Measurements from ENCODE around the gene NLRC5.

Gene NLRC5

GRCh38 chr16:57115514-57116182 lies 126.3 kb downstream of the NLRC5 start:
- Mint-ChIP-seq H3K36me3 (no peaks in the 10 kb centered on the region), H3K4me1 (no peaks in the 10 kb centered on the region), H3K9me3 (no peaks in the 10 kb centered on the region), H3K27ac (no peak overlapping the region), H3K4me3 (no peak overlapping the region), H3K27me3 (no peaks in the 10 kb centered on the region)
- DNase-seq = no peak
- CTCF ChIA-PET = no interaction called here

GRCh38 chr16:57118461-57119084 lies 129.2 kb downstream of the NLRC5 start:
- CTCF ChIA-PET = interaction anchor here (1.0 to 1.4 kb wide), 2 partner anchors 9 to 11 kb away, joined by 3 to 4 read pairs; no protein-coding TSS in a partner anchor
- Mint-ChIP-seq H3K27ac (no peak overlapping the region), H3K27me3 (no peaks in the 10 kb centered on the region), H3K9me3 (no peaks in the 10 kb centered on the region), H3K4me3 (no peak overlapping the region), H3K36me3 (no peaks in the 10 kb centered on the region), H3K4me1 (peaks cover 7% of the 10 kb centered on the region)
- no peak for DNase-seq

GRCh38 chr16:57123216-57123973 lies 134.0 kb downstream of the NLRC5 start:
- peaks cover 51% of the 10 kb centered on the region for H3K4me1 Mint-ChIP-seq
- H3K9me3 Mint-ChIP-seq = no peaks in the 10 kb centered on the region
- no peak for DNase-seq
- H3K4me3 Mint-ChIP-seq = no peak overlapping the region
- CTCF ChIA-PET = interaction anchor here (0.8 kb wide), 1 partner anchor 18 kb away, joined by 3 read pairs; no protein-coding TSS in a partner anchor
- peak overlapping the region; percentile 91 for H3K27ac Mint-ChIP-seq
- peaks cover 7% of the 10 kb centered on the region for H3K36me3 Mint-ChIP-seq
- H3K27me3 Mint-ChIP-seq = no peaks in the 10 kb centered on the region

GRCh38 chr16:57123974-57124674 lies 134.8 kb downstream of the NLRC5 start:
- Mint-ChIP-seq H3K9me3 (no peaks in the 10 kb centered on the region), H3K27ac (peak overlapping the region; percentile 91)
- CTCF ChIA-PET = no interaction called here

GRCh38 chr16:57125376-57125775 lies 136.0 kb downstream of the NLRC5 start:
- Mint-ChIP-seq H3K27ac (no peak overlapping the region), H3K9me3 (no peaks in the 10 kb centered on the region), H3K4me1 (peaks cover 66% of the 10 kb centered on the region), H3K27me3 (no peaks in the 10 kb centered on the region), H3K36me3 (peaks cover 12% of the 10 kb centered on the region), H3K4me3 (no peak overlapping the region)
- DNase-seq = no peak
- CTCF ChIA-PET = no interaction called here

More at GRCh38 chr16:57123974-57124674, 134.8 kb downstream of the NLRC5 start:
- no peak overlapping the region for H3K4me3 Mint-ChIP-seq
- peak; percentile 50 for DNase-seq
- H3K4me1 Mint-ChIP-seq = peaks cover 58% of the 10 kb centered on the region
- H3K36me3 Mint-ChIP-seq = peaks cover 12% of the 10 kb centered on the region
- no peaks in the 10 kb centered on the region for H3K27me3 Mint-ChIP-seq

GRCh38 chr16:57125969-57126368 lies 136.6 kb downstream of the NLRC5 start:
- no peak for DNase-seq
- H3K4me1 Mint-ChIP-seq = peaks cover 72% of the 10 kb centered on the region
- CTCF ChIA-PET = no interaction called here
- no peaks in the 10 kb centered on the region for H3K9me3 Mint-ChIP-seq
- H3K36me3 Mint-ChIP-seq = peaks cover 12% of the 10 kb centered on the region
- no peaks in the 10 kb centered on the region for H3K27me3 Mint-ChIP-seq
- H3K27ac Mint-ChIP-seq = no peak overlapping the region
- H3K4me3 Mint-ChIP-seq = no peak overlapping the region

GRCh38 chr16:57126411-57126810 lies 137.1 kb downstream of the NLRC5 start:
- CTCF ChIA-PET = interaction anchor here (2.8 kb wide), 1 partner anchor 33 kb away, joined by 13 read pairs; the partner anchor contains the start of gene CPNE2
- peak overlapping the region; percentile 26 for H3K27ac Mint-ChIP-seq
- peaks cover 12% of the 10 kb centered on the region for H3K36me3 Mint-ChIP-seq
- peak; percentile 28 for DNase-seq
- peaks cover 75% of the 10 kb centered on the region for H3K4me1 Mint-ChIP-seq
- no peak overlapping the region for H3K4me3 Mint-ChIP-seq
- H3K27me3 Mint-ChIP-seq = no peaks in the 10 kb centered on the region
- no peaks in the 10 kb centered on the region for H3K9me3 Mint-ChIP-seq

- no peaks in the 10 kb centered on the region for H3K9me3 Mint-ChIP-seq
- H3K27me3 Mint-ChIP-seq = no peaks in the 10 kb centered on the region
- H3K4me1 Mint-ChIP-seq = peaks cover 82% of the 10 kb centered on the region
- H3K4me3 Mint-ChIP-seq = no peak overlapping the region
- H3K27ac Mint-ChIP-seq = peak overlapping the region; percentile 76
- no peak for DNase-seq
- peaks cover 12% of the 10 kb centered on the region for H3K36me3 Mint-ChIP-seq
- CTCF ChIA-PET = interaction anchor here (0.7 to 2.8 kb wide), 3 partner anchors 8 to 43 kb away, joined by 3 to 13 read pairs (median 4); partner anchors contain the start of gene CPNE2
Observed at GRCh38 chr16:57127037-57127763, 137.8 kb downstream of the NLRC5 start.

GRCh38 chr16:57127836-57128235 lies 138.5 kb downstream of the NLRC5 start:
- H3K4me1 Mint-ChIP-seq = peaks cover 88% of the 10 kb centered on the region
- peak overlapping the region; percentile 76 for H3K27ac Mint-ChIP-seq
- no peak overlapping the region for H3K4me3 Mint-ChIP-seq
- no peaks in the 10 kb centered on the region for H3K27me3 Mint-ChIP-seq
- no peaks in the 10 kb centered on the region for H3K9me3 Mint-ChIP-seq
- H3K36me3 Mint-ChIP-seq = peaks cover 12% of the 10 kb centered on the region
- no peak for DNase-seq
- CTCF ChIA-PET = interaction anchor here (1.1 to 2.8 kb wide), 3 partner anchors 9 to 35 kb away, joined by 3 to 13 read pairs (median 4); partner anchors contain the start of gene CPNE2

- H3K9me3 Mint-ChIP-seq = no peaks in the 10 kb centered on the region
- H3K27me3 Mint-ChIP-seq = no peaks in the 10 kb centered on the region
- H3K36me3 Mint-ChIP-seq = peaks cover 9% of the 10 kb centered on the region
- peak overlapping the region; percentile 91 for H3K27ac Mint-ChIP-seq
- peaks cover 87% of the 10 kb centered on the region for H3K4me1 Mint-ChIP-seq
- DNase-seq = peak; percentile 66
- H3K4me3 Mint-ChIP-seq = peak overlapping the region; percentile 16
- CTCF ChIA-PET = interaction anchor here (0.6 to 2.8 kb wide), 7 partner anchors 10 to 57 kb away, joined by 3 to 13 read pairs (median 3); partner anchors contain the start of gene CPNE2
Observed at GRCh38 chr16:57128771-57129389, 139.5 kb downstream of the NLRC5 start.

GRCh38 chr16:57130950-57131321 lies 141.6 kb downstream of the NLRC5 start:
- Mint-ChIP-seq H3K4me3 (no peak overlapping the region), H3K9me3 (no peaks in the 10 kb centered on the region), H3K27me3 (no peaks in the 10 kb centered on the region), H3K4me1 (peaks cover 89% of the 10 kb centered on the region), H3K36me3 (peaks cover 11% of the 10 kb centered on the region), H3K27ac (no peak overlapping the region)
- DNase-seq = no peak
- CTCF ChIA-PET = no interaction called here

- CTCF ChIA-PET = no interaction called here
- H3K27ac Mint-ChIP-seq = peak overlapping the region; percentile 70
Observed at GRCh38 chr16:57131351-57131970, 142.1 kb downstream of the NLRC5 start.

GRCh38 chr16:57132470-57132869 lies 143.1 kb downstream of the NLRC5 start:
- CTCF ChIA-PET = no interaction called here
- Mint-ChIP-seq H3K4me3 (no peak overlapping the region), H3K27ac (no peak overlapping the region), H3K36me3 (peaks cover 11% of the 10 kb centered on the region), H3K9me3 (no peaks in the 10 kb centered on the region), H3K4me1 (peaks cover 86% of the 10 kb centered on the region), H3K27me3 (no peaks in the 10 kb centered on the region)
- no peak for DNase-seq

More at GRCh38 chr16:57131351-57131970, 142.1 kb downstream of the NLRC5 start:
- no peaks in the 10 kb centered on the region for H3K27me3 Mint-ChIP-seq
- no peak overlapping the region for H3K4me3 Mint-ChIP-seq
- DNase-seq = no peak
- peaks cover 11% of the 10 kb centered on the region for H3K36me3 Mint-ChIP-seq
- peaks cover 89% of the 10 kb centered on the region for H3K4me1 Mint-ChIP-seq
- no peaks in the 10 kb centered on the region for H3K9me3 Mint-ChIP-seq
